Measurements from ENCODE around the gene MED13L. TPM values are rescaled to one million over a fixed set of nuclear protein-coding genes. Genes with fewer than 3 reads are reported as not detected.

Gene MED13L
- total and polyA plus RNA-seq, 2 of the 8 experiments (the other 6 are each of a cell fraction or from before 2014, with no cell fraction given), result 15.9 to 51.7 TPM

DNA sequence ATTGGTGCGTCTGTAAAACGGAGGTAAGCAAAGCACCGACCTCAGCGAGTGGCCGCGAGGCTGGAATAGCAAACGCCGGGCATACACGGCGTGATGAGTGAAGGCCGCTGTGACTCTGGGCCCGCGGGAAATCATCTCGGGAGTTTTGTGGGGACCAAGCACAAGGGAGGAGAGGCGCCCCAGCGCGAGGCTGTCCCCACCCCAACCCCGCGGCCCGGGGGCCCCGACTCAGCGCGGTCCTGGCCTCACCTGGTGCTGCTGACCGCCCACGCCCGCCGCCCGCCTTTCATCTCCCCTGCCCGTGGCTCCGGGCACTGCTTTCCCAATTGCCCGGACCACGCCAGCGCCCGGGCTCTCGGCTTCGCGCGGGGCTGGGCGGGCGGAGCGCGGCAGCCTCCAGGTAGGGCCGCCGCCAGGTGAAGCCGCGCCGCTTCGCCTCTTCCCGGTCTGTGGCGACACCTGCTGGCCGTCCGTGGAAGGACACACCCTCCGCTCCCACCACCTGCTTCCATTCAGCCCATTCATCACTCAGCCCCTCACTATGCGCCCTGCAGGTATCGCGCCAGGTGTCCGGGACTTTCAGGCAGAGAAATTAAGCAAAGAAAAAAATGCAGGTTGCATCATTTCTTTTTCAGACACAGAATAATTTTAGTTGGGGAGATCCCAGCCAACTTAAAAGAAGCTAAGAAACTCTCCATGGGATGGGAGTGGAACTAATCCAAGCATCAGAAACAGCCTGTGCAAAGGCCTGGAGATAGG lies 360.4 kb downstream of the MED13L start (continued):
- TF ChIP-seq, protein P1, sequence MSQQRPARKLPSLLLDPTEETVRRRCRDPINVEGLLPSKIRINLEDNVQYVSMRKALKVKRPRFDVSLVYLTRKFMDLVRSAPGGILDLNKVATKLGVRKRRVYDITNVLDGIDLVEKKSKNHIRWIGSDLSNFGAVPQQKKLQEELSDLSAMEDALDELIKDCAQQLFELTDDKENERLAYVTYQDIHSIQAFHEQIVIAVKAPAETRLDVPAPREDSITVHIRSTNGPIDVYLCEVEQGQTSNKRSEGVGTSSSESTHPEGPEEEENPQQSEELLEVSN (IDR thresholded peaks at IDR 0.05), result peak; percentile 82
- TF ChIP-seq PHF8 (conservative IDR thresholded peaks at IDR 0.05; ENCODE audit: low read depth, low read length) (0 out of 2 replicates have a peak, but pooled peaks have one; percentile 14), EGR1 (IDR thresholded peaks at IDR 0.05; ENCODE audit: borderline replicate concordance, low read depth, low read length) (peak; percentile 43; the same call in 1 of the 2 replicates), NANOG (IDR thresholded peaks at IDR 0.05; ENCODE audit: insufficient read depth, low read depth, low read length, poor library complexity, severe bottlenecking) (peak; percentile 52), BCL11A (IDR thresholded peaks at IDR 0.05; ENCODE audit: low read depth in 2 of 2, low read length in 2 of 2) (no peak), TCF12 (IDR thresholded peaks at IDR 0.05; ENCODE audit: low read depth, low read length) (peak; percentile 88), BACH1 (IDR thresholded peaks at IDR 0.05; ENCODE audit: low read length) (0 out of 2 replicates have a peak, but pooled peaks have one; percentile 31), RAD21 (IDR thresholded peaks at IDR 0.05 in 1 of 2, conservative IDR thresholded peaks at IDR 0.05 in 1 of 2; ENCODE audit: low read depth in 2 of 2, low read length in 2 of 2) (peak; percentile 99), YY1 (IDR thresholded peaks at IDR 0.05; ENCODE audit: low read depth, low read length) (peak; percentile 27; the same call in 1 of the 2 replicates)
- TF ChIP-seq, protein P2, sequence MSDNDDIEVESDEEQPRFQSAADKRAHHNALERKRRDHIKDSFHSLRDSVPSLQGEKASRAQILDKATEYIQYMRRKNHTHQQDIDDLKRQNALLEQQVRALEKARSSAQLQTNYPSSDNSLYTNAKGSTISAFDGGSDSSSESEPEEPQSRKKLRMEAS (IDR thresholded peaks at IDR 0.05), result peak; percentile 81
